Stimulated activated CD8-positive, alpha-beta memory T cell treated with anti-CD3 and anti-CD28 coated beads, Interleukin-15, amount 100 ng/mL, for 24 hours (primary cell): Measurements from ENCODE around the gene CENPP.

Experiments
- DNase-seq: peaks from one replicate; pipeline ENCODE4 v3.0.0-alpha.2; 2020; ENCODE audit warnings: low read depth

Gene CENPP

DNA sequence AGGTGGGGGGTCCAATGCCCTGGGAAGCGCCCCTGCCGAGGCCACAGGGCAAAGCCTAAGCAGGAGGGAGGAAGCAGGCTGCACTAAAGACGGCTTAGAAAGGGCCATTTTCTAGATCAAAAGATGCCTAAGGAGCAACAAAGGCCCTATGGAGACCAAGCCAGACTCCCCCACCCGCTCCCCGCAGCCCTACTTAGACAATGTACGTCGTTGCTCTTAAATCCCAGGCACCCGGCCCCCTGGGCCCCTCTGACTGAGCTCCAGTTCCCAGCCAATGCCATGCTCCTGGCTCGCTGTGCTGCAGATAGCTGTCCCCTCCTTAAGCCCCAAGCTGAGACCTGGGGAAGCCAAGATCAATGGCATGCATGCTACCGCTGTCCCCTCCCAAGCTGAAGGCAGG lies 333.8 kb downstream of the CENPP start:
- no peak for DNase-seq

DNA sequence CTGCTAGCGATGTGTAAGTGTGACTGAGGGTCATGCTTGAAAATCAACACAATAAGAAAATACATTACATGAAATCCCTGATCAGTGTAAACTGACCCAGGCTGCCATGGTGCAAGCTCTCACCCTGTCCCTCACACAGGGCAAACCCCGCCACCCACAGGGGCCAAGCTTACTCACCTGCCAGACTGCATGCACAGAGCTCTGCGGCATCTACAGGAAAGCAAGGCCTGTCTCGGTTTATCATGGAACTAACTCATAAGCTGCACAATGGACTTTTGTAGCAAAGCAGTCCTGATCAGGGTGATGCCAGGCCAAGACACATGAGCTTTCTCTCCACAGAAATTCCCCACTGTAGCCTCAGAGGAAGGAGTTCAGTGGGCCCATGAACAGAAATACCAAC lies 334.5 kb downstream of the CENPP start:
- DNase-seq = no peak

DNA sequence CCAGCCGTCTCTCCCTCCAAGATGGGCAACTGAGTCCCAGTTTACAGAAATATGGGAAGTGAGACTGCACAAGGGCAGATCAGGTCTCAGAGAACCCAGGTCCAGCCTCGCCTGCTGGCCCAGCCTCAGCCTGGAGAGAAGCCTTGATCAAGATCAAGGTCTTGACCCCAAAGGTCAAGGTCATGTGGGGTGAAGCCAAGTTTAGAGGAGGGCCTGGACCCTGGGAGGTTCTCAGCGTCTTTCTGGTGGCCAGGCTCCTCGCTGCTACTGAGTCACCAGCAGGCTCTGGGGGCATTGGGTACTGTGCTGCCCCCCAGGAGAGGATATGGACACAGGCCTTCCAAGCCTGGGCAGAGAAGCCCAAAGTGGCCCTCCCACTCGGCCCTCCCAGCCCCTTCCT lies 335.4 kb downstream of the CENPP start:
- DNase-seq = no peak

DNA sequence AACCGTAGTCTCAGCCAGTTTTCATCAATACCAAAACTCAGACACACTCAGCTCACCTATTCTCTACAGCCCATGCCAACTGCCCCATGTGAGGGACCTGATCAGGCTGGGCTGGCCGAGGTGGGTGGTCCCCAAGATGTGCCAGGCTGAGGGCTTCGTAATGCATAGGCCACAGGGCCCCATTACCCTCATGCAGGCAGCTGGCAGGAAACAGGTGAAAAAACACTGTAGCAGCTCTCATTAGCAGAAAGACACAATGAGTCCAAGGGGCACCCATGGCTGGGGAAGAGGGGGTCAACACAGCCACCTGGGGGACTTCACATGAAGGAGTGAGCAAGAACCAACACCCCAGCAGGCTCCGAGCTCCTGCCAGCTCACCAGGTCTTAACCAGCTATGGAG lies 336.0 kb downstream of the CENPP start:
- DNase-seq = no peak

DNA sequence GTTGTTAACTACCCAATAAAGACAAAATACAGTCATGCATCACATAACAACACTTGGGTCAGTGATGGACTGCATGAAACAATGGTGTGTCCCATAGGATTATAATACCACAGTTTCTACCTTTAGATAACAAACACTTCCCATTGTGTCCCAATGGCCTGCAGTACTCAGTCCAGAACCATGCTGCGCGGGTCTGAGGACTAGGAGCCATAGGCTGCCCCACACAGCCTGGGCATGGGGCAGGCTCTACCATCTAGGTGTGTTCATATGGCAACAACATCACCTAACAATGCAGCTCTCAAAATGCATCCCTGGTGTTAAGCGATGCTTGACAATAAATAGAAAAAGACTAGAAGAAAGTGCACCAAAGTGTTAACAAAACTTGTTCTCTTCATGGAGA lies 337.4 kb downstream of the CENPP start:
- DNase-seq = no peak

DNA sequence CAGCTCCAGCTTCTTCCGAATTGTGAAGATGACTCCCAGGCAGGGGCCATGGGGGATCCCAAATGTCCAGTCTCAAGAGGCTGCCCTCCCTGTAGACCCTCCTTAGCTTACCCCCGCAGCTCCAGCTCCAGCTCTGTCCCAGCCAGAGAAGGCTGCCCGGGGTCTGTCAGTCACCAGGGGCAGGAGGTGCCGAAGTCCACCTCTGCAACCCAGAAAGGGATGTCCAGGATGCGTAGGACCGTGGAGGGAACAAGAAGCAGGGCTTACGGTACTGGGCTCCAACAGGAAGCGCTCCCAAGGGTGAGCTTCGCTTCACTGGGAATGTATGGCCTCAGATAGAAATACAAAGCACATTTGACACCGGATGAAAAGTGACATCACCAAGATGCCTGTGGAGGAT lies 338.2 kb downstream of the CENPP start:
- DNase-seq = no peak

DNA sequence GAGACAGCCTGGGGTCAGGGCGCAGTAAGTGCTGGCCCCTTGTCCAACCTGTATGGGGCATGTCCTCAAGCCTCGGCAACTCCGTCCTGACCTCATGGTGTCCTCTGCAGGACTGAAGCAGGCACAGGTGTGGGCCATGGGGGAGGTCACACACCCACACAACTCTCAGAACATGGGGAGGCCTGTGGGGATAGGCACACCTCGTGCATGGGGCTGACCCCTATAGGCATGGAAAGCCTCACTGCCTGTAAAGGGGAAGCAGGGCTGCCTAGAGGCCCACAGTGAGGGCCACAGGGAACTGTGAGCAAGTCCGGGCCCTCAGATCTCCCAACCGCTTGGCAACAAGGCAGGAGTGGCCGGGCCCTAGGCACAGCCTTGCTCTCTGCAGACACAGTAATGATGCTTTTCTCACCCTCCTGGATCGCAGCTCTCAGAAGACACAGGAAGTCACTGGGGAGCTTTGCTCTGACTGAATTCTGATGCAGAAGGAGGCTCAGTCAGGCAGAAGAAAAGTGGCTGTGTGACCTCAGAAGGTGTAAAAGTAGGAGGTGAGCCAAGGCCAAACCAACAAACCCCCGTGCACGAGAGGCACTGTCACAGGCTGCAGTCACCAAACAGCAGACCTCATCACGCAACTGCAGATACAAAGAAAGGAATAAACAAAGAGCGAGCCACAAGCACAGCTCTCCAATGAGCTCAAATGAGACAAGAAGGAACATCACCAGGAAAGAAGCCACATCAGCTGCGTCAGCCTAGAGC lies 338.8 kb downstream of the CENPP start:
- DNase-seq = no peak

DNA sequence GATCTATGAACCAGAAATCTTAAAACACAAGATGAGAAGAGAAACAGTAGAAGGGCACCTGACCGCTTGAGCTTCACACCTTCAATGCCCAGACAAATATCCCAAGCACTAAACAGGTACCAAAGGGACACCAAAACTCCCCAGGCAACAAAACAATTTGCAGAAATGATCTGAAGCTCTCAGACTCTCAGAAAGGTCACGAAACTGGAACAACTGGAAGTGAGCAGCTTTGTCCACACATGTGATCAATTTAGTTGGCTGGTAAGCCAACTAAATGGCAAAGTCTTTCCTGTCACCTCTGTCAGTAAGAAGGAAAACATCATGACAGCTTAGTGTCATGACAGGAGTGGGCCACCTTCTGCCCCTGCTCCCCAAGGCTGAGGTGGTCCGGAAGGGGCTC lies 340.1 kb downstream of the CENPP start:
- DNase-seq = no peak

DNA sequence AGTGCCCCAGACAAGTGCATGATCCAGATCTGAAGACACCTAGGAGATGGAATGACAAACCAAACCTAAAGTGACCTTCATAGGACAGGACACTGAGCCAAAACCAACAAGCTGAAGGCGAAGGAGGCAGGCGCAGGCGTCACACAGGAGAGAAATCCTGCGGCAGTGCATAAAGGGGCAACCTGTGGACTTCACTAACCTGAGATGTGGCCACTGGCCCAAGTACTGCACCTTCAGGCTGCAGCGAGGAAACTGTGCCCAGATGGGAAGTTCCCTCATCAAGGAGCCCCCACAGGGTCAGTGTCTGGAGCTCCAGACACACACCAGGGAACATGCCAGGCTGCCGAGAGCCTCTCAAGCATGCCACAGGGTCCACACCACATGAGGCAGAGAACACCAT lies 340.5 kb downstream of the CENPP start:
- no peak for DNase-seq

DNA sequence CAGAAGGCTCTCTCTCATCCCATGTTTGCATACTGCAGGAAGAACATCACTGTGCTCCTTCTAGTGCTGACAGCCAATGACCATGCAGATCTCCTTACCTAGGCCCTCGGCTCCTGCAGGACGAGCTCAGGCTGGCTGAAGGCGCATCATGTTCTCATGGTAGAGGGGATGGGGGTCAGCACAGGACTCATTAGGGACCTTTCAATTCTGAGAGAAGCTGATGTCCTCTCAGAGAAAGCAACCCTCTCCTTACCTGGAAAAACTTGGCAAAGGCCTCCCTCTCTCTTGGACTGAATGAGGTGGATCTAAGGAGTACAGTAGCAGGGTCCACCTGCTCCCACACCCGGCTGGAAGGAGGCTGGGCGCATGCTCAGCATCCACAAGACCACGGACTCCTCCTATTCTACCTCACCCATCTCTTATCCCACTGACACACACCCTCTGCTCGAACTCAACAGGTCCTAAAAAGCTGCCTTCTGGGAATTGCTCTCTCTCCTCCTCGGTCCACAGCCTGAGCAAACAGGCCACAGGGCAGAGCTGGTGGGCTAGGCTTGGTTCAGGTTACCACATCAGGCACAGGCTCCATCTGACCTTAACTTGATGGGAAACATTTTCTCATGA lies 341.3 kb downstream of the CENPP start:
- DNase-seq = no peak

DNA sequence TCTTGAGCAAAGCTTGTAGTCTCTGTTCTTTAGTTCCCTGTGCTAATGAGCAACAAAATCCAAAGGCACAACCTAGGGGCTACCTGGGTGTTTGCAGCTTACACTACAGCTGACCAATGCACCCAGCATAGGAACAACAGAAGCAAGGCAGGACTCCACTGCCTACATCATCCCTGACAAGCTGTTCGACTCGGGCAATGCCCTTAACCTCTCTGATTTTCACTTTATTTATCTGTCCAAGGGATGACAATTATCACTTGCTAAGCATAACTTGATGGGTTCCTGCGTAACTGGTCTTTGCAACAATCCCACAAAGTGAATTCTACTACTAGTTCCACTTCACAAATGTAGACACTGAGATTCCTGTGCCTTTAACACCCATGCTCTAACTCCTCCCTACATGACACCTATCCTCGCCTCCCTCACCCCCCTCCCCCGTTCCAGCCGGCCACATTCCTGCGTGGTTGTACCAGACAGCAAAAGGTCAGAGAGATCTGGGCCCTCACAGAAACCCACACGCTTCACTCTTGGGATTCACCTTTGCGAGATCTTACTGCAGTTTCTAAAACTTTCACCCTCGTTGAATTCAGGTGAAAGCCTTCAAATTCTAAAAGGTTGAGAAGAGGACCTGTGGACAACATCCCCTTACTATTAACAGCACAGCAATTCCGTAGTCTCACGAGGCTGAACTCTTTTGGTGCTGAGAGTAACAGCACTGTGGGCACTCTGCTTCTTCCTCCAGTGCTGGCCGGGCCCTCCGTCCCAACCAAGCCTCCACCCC lies 343.2 kb downstream of the CENPP start:
- DNase-seq = no peak

DNA sequence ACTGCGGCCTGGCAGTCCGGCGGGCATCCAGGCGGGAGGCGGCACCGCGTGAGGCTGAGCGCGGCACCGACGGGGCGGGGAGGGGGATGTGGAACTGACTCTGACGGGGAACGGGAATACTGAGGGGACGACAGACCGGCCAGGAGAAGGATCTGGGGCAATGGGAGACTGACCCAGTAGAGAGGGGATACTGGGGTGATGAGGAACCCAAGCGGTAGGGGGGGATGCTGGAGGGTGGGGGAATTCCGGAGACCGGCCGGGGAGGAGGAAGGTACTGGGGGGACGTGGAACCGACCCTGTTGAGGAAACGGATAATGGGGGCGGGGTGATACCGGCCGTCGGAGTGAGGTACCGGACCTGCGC lies 343.8 kb downstream of the CENPP start:
- DNase-seq = peak; percentile 20
